ENCODE measurements around the gene MYDGF. TPM values are rescaled to one million over a fixed set of nuclear protein-coding genes. Genes with fewer than 3 reads are reported as not detected.

Gene MYDGF
- total RNA-seq, 1 donor from 2014 or later: 148 TPM

DNA sequence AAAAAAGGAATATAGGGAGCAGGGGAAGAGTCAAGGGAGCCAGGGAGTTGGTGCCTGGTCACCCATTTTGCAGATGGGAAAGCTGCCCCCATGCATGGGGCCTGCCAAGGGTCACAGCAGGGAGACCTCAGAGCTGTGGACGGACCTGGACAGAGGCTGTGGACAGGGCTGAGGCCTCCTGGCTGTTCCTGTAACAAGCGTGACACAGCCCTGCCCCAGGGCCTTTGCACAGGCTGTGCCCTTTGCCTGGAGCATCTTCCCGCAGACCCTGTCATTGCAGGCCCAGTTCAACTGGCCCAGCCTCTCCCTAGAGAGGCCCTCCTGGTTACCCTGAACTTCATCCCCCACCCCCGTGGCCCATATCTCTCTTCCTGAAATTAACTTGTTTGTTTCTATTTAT is 24.4 kb downstream of the MYDGF start:
- no peak for DNase-seq (ENCODE audit: low read depth in 2 of 2)

DNA sequence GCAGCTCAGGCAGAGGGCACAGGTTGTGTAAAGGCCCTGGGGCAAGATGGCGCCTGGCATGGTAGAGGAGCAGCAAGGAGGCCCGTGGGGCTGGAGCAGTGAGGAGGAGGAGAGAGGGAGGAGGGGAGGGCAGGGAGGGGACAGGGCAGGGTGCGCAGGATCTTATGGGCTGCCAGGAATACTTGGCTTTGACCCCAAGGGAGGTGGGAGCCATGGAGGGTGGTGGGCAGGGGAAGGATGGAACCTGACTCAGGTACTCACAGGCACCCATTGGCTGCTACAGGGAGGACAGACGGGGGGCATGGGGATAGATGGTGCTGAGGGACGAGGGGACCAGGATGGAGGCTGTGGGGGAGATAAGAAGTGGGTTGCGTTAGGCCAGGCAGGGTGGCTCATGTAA is 27.5 kb downstream of the MYDGF start:
- DNase-seq (ENCODE audit: low read depth in 2 of 2): no peak

DNA sequence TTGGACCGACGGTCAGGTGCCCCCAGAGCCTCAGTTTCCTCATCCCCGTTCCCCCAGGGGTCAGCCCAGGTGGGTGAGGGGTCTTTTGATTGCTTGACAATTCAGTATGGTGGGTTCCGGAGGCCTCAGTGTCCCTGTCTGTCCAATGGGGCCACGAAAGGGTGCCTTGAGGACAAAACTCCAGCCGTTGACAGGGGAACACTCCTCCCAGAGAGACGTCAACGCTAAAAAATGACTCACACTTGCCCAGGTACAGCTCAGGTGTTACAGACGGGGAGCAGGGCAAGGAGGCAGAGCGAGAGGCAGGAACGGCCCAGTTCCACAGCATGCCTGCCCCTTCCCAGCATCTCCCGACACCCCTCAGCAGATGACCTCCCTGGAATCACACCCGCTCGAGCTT is 29.0 kb downstream of the MYDGF start:
- no peak for DNase-seq (ENCODE audit: low read depth in 2 of 2)

DNA sequence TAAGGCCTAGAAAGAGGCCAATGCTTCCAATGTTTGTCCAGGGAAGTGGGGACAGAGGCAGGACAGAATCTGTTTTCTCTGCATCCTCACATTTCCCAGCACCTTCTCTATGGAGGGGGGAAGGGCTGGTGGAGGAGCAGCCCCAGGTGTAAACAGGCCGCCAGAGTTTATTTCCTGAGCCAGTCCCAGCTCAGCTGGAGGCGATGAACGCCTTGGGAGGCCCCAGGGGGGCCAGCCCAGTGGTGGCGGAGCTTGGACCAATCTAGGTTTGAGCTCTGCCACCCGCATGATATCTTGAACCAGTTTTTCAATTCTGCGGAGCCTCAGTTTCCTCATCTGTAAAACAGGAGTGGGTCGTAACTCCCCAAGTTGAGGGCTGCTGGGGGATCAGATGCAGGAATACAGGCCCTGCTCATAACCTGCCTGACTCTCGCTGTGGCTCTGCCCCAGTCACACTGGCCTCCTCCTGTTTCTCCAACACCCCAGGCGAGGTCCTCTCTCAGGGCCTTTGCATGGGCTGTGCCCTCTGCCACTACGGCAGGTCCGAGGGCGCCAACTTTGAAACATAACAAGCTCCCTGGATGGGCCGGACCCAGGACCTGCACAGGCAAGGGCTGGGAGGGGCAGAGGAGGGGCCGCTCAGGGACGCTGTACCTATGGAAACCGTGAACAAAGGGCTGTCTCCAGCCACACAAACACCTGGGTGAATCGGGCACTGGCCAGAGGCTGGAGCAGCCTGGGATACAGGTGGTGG is 29.7 kb downstream of the MYDGF start:
- DNase-seq (ENCODE audit: low read depth in 2 of 2): peak in 1 of 2 donors; percentile 34

DNA sequence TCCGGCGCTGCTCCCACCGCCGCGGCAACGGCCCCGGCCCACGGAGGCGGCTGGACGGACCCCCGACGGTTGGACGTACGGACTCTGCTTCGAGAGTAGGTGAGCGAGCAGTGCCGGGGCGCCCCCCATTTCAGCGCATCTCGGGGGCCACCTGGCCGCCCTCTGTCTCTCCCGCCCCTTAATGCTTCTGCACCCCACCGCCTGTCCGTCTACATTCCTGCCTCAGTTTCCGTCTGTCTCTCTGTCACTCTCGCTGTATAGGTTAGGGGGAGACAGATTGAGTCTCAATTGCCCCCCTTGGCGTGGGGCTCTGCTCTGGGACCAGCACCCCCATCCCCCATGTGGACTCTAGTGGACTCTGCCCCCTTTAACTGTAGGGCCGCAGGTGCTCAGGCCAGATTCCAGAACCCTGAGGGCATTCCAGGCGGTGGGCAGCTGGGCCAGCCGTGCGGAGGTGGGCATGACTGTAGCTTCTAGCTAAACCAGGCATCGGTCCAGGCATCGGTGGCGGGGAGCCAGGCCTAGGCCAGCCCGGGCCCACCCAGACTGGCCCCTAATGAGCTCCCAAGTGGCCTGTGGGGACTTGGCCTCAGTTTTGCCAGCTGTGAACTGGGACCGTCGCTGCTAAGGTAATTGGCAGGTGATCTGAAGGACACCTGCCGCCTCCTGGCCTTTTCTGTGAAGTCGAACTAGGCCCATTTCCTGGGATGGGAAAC is 30.5 kb downstream of the MYDGF start:
- peak in 1 of 2 donors; percentile 25 for DNase-seq (ENCODE audit: low read depth in 2 of 2)

DNA sequence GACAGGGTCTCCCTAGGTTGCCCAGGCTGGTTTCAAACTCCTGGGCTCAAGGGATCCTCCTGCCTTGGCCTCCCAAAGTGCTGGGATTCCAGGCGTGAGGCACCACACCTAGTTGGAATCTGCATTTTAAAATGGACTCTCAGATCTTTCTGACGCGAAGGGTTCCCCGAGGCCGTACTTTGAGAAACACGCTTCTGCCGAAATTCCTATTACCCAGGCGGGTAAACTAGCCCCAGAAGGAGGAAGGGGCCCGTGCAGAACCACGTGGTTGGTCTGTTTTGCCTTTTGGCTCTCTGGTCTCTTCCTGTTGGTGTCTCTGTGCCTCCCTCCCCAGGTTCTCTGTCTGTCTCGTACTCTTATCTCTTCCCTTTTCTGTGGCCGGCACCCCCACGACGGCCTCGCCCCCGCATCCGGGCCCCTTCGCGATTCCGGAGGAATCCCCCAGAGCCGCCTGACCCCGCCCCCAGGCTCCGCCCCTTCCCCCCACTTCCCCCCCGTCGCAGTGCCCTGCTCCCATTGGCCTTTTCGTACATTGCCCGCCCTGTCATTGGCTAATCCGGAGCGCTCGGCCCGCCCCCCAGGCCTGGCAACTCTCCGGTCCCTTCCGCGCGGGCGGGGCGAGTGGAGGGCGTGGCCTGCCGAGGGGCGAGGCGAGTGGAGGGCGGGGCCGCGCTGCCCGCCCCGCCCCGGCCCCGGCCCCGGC is 31.2 kb downstream of the MYDGF start, which contains the start of gene TNFAIP8L1:
TNFAIP8L1 (plus strand) TSS at position 689 of the 703 bp plus-strand sequence. CDS start 12,354 bp downstream, outside the sequence.
- peak; percentile 91 to 98 for DNase-seq (ENCODE audit: low read depth in 2 of 2)

DNA sequence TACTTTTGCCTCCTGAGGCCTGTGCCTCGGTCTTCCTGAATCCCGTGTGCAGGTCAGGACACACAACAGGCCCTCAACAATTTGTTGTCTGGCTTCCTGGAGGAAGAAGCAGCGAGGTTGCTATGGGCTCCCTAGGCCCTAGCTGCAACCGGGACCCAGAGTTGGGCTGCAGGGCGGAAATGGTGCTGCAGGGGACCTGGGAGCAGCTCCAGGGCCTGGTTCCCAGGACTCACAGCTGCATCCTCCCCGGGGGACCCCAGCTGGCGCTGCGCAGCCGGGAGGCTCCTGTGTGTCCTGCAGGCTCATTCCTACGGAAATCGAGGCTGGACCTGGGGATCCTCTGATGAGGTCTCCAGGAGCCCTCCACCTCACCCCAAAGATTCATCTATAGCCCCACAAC is 31.8 kb downstream of the MYDGF start:
- peak; percentile 94 to 95 for DNase-seq (ENCODE audit: low read depth in 2 of 2)

DNA sequence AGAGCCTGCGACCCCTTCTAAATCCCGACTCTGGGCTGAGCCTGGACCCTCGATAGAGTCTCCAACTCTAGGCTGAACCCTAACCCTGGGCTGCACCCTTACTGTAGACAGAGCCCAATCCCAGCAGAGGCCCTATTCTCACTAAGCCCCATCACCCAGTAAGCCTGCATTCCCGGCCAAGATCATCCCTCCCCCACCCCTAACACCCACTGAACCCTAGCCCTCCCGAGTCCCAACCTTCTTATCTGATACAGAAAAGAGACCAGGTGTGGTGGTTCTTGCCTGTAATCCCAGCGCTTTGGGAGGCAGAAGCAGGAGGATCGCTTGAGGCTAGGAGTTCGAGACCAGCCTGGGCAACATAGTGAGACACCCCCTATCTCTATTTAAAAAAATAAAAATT is 33.4 kb downstream of the MYDGF start:
- DNase-seq (ENCODE audit: low read depth in 2 of 2): no peak

DNA sequence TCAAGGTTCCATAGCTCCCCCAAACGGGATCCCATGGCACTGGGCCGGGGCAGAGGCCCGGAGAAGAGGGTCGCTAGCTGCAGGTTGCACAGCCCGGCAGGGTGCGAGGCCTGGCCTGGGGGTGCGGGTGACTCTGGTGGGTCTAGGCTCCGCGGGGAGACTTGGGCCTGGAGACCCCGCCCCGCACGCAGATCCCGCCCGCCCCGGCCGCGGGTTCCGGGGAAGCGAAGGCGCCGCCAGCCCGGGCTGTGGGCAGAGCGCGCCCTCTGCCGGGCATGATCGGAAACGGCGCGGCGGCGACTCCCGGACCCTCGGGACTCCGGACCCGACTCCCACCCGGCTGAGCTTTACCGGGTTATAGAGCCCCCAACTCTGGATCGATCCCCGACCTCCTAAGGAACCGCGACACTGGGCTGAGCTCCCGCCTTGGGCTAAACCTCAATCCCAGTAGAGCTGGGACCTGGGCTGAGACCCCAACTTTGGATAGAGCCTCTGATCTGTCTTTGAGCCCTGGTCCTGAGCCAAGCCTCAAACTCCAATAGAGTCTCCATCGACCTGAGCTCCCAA is 33.9 kb downstream of the MYDGF start:
- DNase-seq (ENCODE audit: low read depth in 2 of 2): peak in 1 of 2 donors; percentile 63

DNA sequence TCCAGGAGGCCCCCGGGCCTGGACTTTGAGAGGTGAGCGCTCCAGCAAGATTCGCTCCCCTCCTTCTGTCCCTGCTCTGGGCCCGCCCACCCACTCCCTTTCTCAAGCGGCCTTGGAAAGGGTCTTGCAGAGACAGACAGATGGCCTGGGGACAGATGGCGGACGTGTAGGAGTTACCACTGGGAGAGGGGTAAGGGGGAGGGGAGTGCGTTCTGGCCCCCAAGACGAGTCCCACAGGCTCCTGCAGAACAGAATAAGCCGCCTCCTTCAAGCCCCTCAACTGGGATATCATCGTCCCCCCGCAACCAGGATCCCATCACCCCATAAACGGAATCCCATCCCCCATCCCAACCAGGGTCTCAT is 34.4 kb downstream of the MYDGF start:
- no peak for DNase-seq (ENCODE audit: low read depth in 2 of 2)

DNA sequence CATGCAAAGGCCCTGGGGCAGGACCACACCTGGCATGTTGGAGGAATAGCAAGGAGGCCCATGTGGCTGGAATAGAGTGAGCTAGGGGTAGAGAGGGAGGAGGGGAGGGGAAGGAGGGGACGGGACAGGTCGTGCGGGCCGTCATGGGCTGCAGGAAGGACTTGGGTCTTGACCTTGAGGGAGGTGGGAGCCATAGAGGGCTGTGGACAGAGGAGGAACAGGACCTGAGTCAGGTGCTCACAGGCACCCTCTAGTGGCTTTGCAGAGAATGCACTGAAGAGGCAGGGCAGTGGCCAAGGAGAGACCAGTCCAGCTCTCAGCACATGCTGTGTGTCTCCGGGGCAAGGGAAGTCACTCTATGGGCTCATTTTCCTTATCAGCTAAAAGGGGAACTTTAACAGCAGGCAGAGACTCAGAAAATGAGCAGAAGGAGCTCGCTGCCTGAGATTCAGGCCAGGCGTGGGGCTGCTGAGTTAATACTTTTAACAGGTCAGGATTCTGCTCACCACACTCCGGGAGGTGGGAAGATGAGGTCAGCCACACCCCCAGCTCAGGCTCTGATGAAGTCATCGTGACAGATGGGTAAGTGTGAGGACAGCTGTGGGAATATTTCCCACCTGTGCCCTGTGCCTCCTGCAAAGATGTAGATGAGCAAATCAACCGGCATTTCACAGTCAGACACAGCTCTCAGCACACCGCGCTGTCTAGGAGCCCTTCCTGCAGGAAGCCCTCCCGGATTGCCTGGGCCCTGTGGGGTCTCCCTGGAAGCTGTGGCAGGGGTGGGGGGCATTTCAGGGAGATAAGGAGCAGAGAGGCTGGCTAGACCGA is 36.8 kb downstream of the MYDGF start:
- DNase-seq (ENCODE audit: low read depth in 2 of 2): peak; percentile 50 to 83

DNA sequence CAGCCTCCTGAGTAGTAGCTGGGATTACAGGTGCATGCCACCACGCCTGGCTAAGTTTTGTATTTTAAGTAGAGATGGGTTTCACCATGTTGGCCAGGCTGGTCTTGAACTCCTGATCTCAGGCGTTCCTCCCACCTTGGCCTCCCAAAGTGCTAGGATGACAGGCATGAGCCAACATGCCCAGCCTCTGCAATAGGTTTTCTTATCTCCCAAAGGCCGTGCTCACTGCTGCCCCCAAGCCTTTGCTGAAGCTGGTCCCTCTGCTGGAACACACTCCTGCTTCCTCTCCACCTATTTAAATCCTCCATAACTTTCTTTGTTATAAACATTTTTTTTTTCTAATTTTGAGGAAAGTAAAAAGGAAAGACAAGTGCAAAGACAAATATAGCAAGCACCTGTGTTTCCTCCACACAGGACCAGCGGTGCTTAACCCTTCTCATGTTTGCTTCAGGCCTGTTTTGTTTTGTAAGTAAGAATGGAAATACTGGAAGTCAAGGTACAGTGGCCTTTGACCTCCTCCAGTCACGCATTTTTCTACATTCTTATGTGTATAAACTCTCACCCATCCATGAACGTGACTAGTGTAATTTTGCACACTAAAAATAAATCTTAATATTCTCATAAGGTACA is 45.3 kb downstream of the MYDGF start:
- peak in 1 of 2 donors; percentile 54 for DNase-seq (ENCODE audit: low read depth in 2 of 2)

DNA sequence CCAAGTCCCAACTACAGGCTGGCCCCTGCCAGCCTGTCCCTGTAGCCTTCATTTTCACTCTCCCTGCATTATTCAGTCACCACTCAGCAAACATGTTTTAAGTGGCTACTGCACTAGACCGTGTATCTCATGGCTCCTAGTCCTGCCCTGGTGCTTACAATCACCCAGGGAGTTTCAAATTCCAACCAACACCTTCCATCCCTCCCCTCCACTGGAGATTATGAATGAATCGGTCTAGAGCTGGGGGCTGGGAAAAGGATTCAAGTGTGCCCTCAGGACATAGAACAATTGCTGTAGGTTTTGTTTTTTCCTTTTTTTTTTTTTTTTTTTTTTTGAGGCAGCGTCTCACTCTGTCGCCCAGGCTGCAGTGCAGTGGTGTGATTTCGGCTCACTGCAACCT is 45.8 kb downstream of the MYDGF start:
- DNase-seq (ENCODE audit: low read depth in 2 of 2): no peak

DNA sequence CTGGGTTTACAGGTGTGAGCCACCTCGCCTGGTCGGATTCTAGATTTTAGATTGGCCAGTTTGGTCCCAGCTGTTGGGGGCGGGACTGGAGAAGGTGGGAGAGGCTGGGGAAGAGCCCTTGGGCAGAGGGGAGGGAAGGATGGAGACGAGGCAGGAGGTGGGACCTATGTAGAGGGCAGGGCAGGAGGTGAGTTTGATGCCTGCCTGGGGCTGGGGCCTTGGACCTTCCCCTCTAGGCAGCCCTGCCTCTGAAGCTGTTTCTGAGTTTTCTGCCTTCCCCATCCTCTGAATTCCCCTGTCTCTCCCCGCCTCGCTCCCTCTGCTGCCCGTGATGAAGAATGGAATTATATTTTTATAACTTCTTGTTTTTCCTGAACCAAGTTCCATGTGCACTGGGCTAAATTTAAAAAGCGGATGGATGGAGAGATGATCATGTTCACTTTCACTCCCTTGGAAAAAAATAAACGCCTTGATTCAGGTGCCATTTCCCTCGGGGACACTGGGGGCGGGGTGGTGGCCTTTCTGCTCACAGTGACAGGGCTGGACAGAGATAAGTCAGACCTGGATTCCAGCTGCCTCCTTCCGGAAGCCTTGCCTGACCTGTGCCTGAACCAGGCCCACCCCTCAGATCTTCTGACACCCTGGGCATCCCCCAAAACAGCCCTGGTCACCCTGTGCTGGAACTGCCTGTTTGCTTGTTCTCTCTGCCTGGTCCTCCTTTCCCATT is 47.3 kb downstream of the MYDGF start:
- no peak for DNase-seq (ENCODE audit: low read depth in 2 of 2)

DNA sequence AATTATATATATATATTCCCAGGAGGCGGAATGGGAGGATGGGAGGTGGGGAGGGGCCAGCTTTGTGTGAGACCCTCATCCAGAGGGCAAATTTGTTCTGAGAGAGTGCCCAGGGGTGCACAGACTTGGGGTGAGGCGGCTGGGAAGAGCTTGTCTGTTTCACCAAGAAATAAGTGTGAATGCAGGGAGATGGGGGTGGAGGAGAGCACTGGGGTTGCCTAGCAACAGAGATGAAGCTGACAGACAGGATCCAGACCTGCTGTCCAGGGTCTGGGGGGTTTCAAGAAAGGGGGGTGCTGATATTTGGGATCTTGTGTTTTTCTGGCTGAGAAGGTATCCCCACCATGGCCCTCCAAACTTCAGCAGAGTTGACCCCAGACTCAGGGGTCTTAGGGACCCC is 49.5 kb downstream of the MYDGF start:
- DNase-seq (ENCODE audit: low read depth in 2 of 2): no peak

DNA sequence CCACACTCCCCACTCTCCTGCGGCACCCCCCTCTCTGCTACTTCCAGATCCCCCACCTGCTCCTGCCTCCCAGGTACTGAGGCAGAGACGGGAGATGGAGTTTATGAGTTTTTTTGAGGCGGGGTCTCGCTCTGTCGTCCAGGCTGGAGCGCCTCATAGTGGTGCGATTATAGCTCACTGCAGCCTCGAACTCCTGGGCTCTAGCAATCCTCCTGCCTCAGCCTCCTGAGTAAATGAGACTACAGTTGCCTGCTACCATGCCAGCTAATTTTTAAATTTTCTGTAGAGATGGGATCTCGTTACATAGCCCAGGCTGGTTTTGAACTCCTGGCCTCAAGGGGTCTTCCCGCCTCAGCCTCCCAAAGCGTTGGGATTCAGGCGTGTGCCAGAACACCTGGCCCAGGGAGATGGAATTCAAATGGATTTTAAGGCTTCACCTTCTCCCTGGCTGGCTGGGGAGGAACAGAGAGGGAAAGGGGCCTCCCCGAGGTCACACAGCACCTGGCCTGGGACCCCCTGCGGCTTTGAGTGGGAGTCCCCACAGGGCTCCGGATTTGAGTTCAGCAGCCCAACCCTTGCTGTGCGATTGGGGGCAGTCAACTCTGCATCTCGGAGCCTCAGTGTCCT is 50.4 kb downstream of the MYDGF start:
- DNase-seq (ENCODE audit: low read depth in 2 of 2): no peak

DNA sequence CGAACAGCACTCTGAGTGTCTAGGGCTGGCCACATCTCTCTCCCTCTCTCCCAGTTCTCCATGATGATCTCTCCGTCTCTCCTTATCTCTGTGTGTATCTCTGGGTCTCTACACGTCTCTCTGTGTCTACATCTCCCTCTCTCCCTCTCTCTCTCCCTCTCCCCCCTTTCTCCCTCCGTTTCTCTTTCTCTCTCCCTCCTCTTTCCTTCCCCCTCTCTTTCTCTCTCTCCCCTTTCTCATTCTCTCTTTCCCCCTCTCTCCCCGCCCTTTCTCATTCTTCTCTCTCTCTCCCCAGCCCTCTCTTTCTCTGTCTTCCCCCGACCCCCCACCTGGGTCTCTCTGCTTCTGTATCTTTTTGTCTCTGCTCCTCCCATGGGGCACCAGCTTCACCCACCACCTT is 52.1 kb downstream of the MYDGF start:
- no peak for DNase-seq (ENCODE audit: low read depth in 2 of 2)

DNA sequence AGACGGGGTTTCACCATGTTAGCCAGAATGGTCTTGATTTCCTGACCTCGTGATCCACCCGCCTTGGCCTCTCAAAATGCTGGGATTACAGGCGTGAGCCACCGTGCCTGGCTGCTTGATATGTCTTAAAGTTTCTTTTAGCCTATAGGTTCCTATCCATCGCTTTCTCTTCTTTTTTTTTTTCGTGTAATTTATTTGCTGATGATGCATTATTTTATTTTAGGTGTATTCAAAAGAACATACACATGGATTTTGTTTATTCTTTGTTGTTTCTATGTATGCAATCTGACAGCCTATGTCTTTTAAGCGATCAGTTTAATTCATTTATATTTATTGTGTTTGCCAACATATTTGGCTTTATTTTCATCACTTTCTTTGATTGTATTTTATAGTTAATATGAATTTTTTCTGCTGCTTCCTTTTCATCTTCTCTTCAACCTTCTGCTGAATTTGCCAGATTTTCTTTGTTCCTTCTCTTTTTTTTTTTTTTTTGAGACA is 56.8 kb downstream of the MYDGF start:
- no peak for DNase-seq (ENCODE audit: low read depth in 2 of 2)

DNA sequence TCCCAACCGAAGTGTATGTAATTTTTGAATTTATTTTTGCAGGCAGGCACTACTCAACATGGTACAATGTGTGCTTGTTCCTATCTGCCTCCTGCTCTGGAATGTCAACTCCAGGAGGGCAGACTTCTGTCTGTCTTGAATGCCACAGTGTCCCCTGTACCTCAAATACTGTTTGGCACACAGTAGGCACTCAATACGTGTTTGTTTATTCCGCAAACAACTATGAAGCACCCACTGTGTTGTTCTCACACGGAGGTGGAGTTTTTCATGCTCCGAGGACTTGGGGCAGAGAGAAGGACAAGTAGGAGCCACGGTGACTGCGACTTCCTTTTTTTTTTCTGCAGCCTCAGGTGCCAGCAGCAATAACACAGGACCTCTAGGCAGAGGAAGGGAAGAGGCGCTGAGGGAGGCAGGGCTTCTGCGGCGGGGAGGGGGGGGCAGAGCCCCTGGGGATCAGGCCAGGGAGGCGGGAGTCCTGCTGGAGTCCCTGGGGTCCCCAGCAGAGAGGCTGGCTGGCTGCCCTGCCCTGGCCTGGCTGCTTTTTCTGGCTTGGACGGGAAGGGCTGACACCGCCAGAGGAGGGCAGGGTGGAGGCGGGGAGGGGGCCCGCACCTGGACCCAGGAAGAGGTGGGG is 60.1 kb downstream of the MYDGF start:
- DNase-seq (ENCODE audit: low read depth in 2 of 2): no peak
